Mucosa of descending colon (tissue), 3 donors: ENCODE results near the gene S100A13. TPM values are rescaled to one million over a fixed set of nuclear protein-coding genes. Genes with fewer than 3 reads are reported as not detected.
"Not testable (repeated sequence)": the region's sequence is repeated elsewhere in the genome, so short reads cannot be mapped to it uniquely, and the experiment has no call there.

Source experiments
- ATAC-seq: fragments of 200-7000 bp; cut with Tn5 transposase; one replicate; pipeline ENCODE4 v1.9.1; 2020; ENCODE audit warnings: mild to moderate bottlenecking, moderate library complexity
- DNase-seq, 3 donors: peaks; one replicate each; pipeline ENCODE4 v3.0.0-alpha.2; 2020
- H3K36me3 ChIP-seq: fragments of 200-600 bp; one replicate; pipeline ENCODE4 v1.8.0; 2021; ENCODE audit warnings: low read depth, mild to moderate bottlenecking
- H3K4me1 ChIP-seq: fragments of 200-600 bp; one replicate; pipeline ENCODE4 v1.8.0; 2021; ENCODE audit warnings: low read depth, mild to moderate bottlenecking
- H3K4me3 ChIP-seq: fragments of 200-600 bp; one replicate; pipeline ENCODE4 v1.8.0; 2021; ENCODE audit warnings: mild to moderate bottlenecking
- H3K9me3 ChIP-seq: fragments of 200-600 bp; one replicate; pipeline ENCODE4 v1.8.0; 2021; ENCODE audit warnings: mild to moderate bottlenecking
- CTCF ChIP-seq: fragments of 200-600 bp; IDR thresholded peaks from one replicate; pipeline ENCODE4 v1.8.0; 2022; ENCODE audit warnings: antibody characterized with exemption, mild to moderate bottlenecking
- intact Hi-C, 2 donors: fragments of 100-400 bp; cut with DNase I in 1 of 2; cut with micrococcal nuclease in 1 of 2; formaldehyde crosslinking; loops; one replicate each; pipeline versions ENCODE4 v1.11.0 to v1.11.1; 2022; cut with DNase I, micrococcal nuclease
- total RNA-seq, 3 donors: library from RNA; stranded (reverse); fragmentation: NEBNext Ultra II Directional in 2 of 3; extraction: Animal tissue kit (Norgen Biotek cat#: 25700) in 2 of 3; gene quantifications; one replicate each; pipeline versions ENCODE4 v1.2.1 to v1.2.4, GENCODE V29; 2021 to 2023
- donor health status: DM: no; HTN: no; CAD: no; lungs with moderate emphysema.
- donor health status: DM: no; HTN: no; CAD: no.
- donor health status: DM: no; HTN: yes; CAD: no.

Gene S100A13
- total RNA-seq, 3 donors from 2014 or later, result 42.3 to 102 (median 43.9) TPM

- DNase-seq (no peak), ATAC-seq (peak; percentile 12)
- TF ChIP-seq CTCF, result no peak
- no peaks in the 10 kb centered on the region for H3K36me3 ChIP-seq
- H3K4me1 ChIP-seq, result no peaks in the 10 kb centered on the region
- intact Hi-C loops, result no loop called here
- H3K9me3 ChIP-seq, result no peaks in the 10 kb centered on the region
- H3K4me3 ChIP-seq, result no peak overlapping the region
Observed at GRCh38 chr1:153647346-153647714, 20.0 kb upstream of the S100A13 start.

GRCh38 chr1:153646672-153647345 lies 19.5 kb upstream of the S100A13 start:
- TF ChIP-seq CTCF, result no peak
- DNase-seq, result no peak
- intact Hi-C loops, result no loop called here
- Histone ChIP-seq H3K9me3 (no peaks in the 10 kb centered on the region), H3K36me3 (peaks cover 5% of the 10 kb centered on the region), H3K4me3 (no peak overlapping the region), H3K4me1 (no peaks in the 10 kb centered on the region)
- ATAC-seq, result peak; percentile 10

GRCh38 chr1:153643816-153644215 lies 16.5 kb upstream of the S100A13 start:
- intact Hi-C loops, result no loop called here
- peaks cover 13% of the 10 kb centered on the region for H3K36me3 ChIP-seq
- no peak for TF ChIP-seq CTCF
- no peak overlapping the region for H3K4me3 ChIP-seq
- ATAC-seq, result no peak
- no peaks in the 10 kb centered on the region for H3K9me3 ChIP-seq
- no peaks in the 10 kb centered on the region for H3K4me1 ChIP-seq
- no peak for DNase-seq

GRCh38 chr1:153643100-153643499 lies 15.8 kb upstream of the S100A13 start:
- Histone ChIP-seq H3K9me3 (no peaks in the 10 kb centered on the region), H3K36me3 (peaks cover 13% of the 10 kb centered on the region), H3K4me1 (no peaks in the 10 kb centered on the region), H3K4me3 (no peak overlapping the region)
- no peak for DNase-seq
- no peak for TF ChIP-seq CTCF
- ATAC-seq, result no peak
- intact Hi-C loops, result no loop called here

- Histone ChIP-seq H3K9me3 (no peaks in the 10 kb centered on the region), H3K36me3 (peaks cover 14% of the 10 kb centered on the region), H3K4me3 (no peak overlapping the region), H3K4me1 (no peaks in the 10 kb centered on the region)
- DNase-seq (no peak), ATAC-seq (no peak)
- intact Hi-C loops, result no loop called here
- no peak for TF ChIP-seq CTCF
Observed at GRCh38 chr1:153642161-153642560, 14.9 kb upstream of the S100A13 start.

GRCh38 chr1:153640861-153641260 lies 13.6 kb upstream of the S100A13 start:
- Histone ChIP-seq H3K9me3 (no peaks in the 10 kb centered on the region), H3K4me3 (no peak overlapping the region), H3K36me3 (peaks cover 23% of the 10 kb centered on the region), H3K4me1 (no peaks in the 10 kb centered on the region)
- TF ChIP-seq CTCF, result no peak
- no peak for DNase-seq
- ATAC-seq, result no peak
- intact Hi-C loops, result no loop called here

- DNase-seq, intact Hi-C loops, H3K9me3 ChIP-seq, ATAC-seq, H3K4me1 ChIP-seq, H3K4me3 ChIP-seq: not testable (repeated sequence)
- H3K36me3 ChIP-seq, result peaks cover 23% of the 10 kb centered on the region
Observed at GRCh38 chr1:153640213-153640612, 12.9 kb upstream of the S100A13 start.
